PC-9 (cell line): Measurements from ENCODE around the gene TMEM150C. TPM values are rescaled to one million over a fixed set of nuclear protein-coding genes. Genes with fewer than 3 reads are reported as not detected.

Experiments used
- BruUV-seq: library from RNA; stranded (reverse); fragments of 400-500 nt; replicated peaks from 2 replicates; lab custom pipeline; 2021; lab: Mats Ljungman, UMichigan
- CTCF ChIA-PET: fragments of 300-600 bp; sonication (Branson Sonifier 250); formaldehyde crosslinking; loops from one replicate; lab custom pipeline; 2022; ENCODE audit warnings: antibody characterized with exemption; lab: Charles Lee
- POLR2A ChIA-PET: fragments of 300-600 bp; sonication (Branson Sonifier 250); formaldehyde crosslinking; loops from one replicate; lab custom pipeline; 2022; ENCODE audit warnings: antibody characterized with exemption; ENCODE audit not compliant: unreplicated experiment; lab: Charles Lee
- DNase-seq, 2 experiments: peaks; one replicate each; pipeline versions ENCODE4 v3.0.0 to v3.0.0-alpha.2; 2015 to 2022; ENCODE audit warnings: mixed read lengths in 1 of 2
- H2AFZ ChIP-seq: fragments of 200-600 bp; sonication (generic); 2 replicates; pipeline ENCODE4 v1.8.1; 2017; ENCODE audit warnings: antibody characterized with exemption
- H3F3A ChIP-seq: fragments of 200-600 bp; sonication (generic); 2 replicates; pipeline ENCODE4 v1.8.1; 2017; ENCODE audit warnings: antibody characterized with exemption, mild to moderate bottlenecking, low read depth; ENCODE audit not compliant: insufficient read depth
- H3K27ac ChIP-seq: fragments of 200-600 bp; sonication (generic); 2 replicates; pipeline ENCODE4 v1.6.1; 2016; ENCODE audit warnings: mixed run types
- H3K27me3 ChIP-seq: fragments of 200-600 bp; sonication (generic); 2 replicates; pipeline ENCODE4 v1.6.1; 2016; ENCODE audit warnings: low read depth, mixed run types; ENCODE audit not compliant: insufficient read depth
- H3K36me3 ChIP-seq: fragments of 200-600 bp; sonication (generic); 2 replicates; pipeline ENCODE4 v1.6.1; 2016; ENCODE audit warnings: low read depth, mixed run types
- H3K4me1 ChIP-seq: fragments of 200-600 bp; sonication (generic); replicated peaks from 2 replicates; pipeline ENCODE4 v1.6.1; 2016; ENCODE audit warnings: mixed run types; ENCODE audit not compliant: insufficient read depth
- H3K4me2 ChIP-seq: fragments of 200-600 bp; sonication (generic); 2 replicates; pipeline ENCODE4 v1.6.1; 2017; ENCODE audit warnings: mixed run types
- H3K4me3 ChIP-seq: fragments of 200-600 bp; sonication (generic); 2 replicates; pipeline ENCODE4 v1.6.1; 2016; ENCODE audit warnings: mixed run types
- H3K79me2 ChIP-seq: fragments of 200-600 bp; sonication (generic); 2 replicates; pipeline ENCODE4 v1.6.1; 2017; ENCODE audit warnings: low read depth, mixed run types
- H3K9me2 ChIP-seq: fragments of 200-600 bp; sonication (generic); 2 replicates; pipeline ENCODE4 v1.8.1; 2017; ENCODE audit warnings: mild to moderate bottlenecking; ENCODE audit not compliant: insufficient read depth
- H3K9me3 ChIP-seq: fragments of 200-600 bp; sonication (generic); 2 replicates; pipeline ENCODE4 v1.8.1; 2016; ENCODE audit warnings: low read depth; ENCODE audit not compliant: insufficient read depth
- H4K20me1 ChIP-seq: fragments of 200-600 bp; sonication (generic); 2 replicates; pipeline ENCODE4 v1.8.1; 2017; ENCODE audit not compliant: insufficient read depth
- EZH2 ChIP-seq: fragments of 200-600 bp; sonication (generic); IDR thresholded peaks from 2 replicates; pipeline ENCODE4 v1.8.0; 2017; ENCODE audit warnings: antibody characterized with exemption, low read depth
- intact Hi-C: fragments of 100-400 bp; cut with micrococcal nuclease; formaldehyde crosslinking; loops from one replicate; pipeline ENCODE4 v1.10.0; 2022; ENCODE audit not compliant: unreplicated experiment
- total RNA-seq: library from RNA; stranded (reverse); gene quantifications from 2 replicates; pipeline ENCODE4 v1.2.3, GENCODE V29; 2021
- TF ChIP-seq, protein P1 (sequence below): fragments of 200-600 bp; sonication (generic); conservative IDR thresholded peaks from 2 replicates; pipeline ENCODE4 v1.6.1; 2017; ENCODE audit warnings: mixed run types, antibody characterized with exemption, mild to moderate bottlenecking, moderate library complexity

Gene TMEM150C
- total RNA-seq, 1 experiment from 2014 or later = 0.74 TPM

DNA sequence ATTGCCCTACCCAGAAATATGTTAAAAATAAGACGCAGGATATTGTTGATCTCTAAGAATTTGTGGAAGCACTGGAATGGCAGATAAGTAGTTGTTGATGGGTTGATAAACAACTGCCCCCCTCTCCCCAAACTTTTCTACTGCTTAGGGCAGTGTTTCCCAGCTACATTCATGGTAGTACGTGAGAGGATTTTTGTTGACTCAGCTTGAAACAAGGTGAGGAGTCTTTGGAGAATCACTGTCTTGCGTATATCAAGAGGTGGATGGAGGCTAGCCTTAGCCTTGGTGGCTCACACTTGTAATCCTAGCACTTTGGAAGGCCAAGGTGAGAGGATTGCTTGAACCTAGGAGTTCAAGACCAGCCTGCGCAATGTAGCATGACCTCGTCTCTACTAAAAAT lies 125.7 kb downstream of the TMEM150C start:
- DNase-seq = no peak
- Histone ChIP-seq H3K4me2 (no peak overlapping the region), H3K4me1 (peaks cover 11% of the 10 kb centered on the region; the same call in 1 of the 2 replicates), H3K36me3 (no peaks in the 10 kb centered on the region), H3K4me3 (no peak overlapping the region), H3K27ac (no peak overlapping the region), H3K9me3 (no peaks in the 10 kb centered on the region), H3K79me2 (peaks cover 93% of the 10 kb centered on the region), H2AFZ (no peak overlapping the region), H3K9me2 (no peaks in the 10 kb centered on the region), H4K20me1 (peaks cover 8% of the 10 kb centered on the region), H3K27me3 (no peaks in the 10 kb centered on the region), H3F3A (peaks cover 5% of the 10 kb centered on the region; the same call in 1 of the 2 replicates)
- TF ChIP-seq EZH2 = no peak
- TF ChIP-seq, protein P1, sequence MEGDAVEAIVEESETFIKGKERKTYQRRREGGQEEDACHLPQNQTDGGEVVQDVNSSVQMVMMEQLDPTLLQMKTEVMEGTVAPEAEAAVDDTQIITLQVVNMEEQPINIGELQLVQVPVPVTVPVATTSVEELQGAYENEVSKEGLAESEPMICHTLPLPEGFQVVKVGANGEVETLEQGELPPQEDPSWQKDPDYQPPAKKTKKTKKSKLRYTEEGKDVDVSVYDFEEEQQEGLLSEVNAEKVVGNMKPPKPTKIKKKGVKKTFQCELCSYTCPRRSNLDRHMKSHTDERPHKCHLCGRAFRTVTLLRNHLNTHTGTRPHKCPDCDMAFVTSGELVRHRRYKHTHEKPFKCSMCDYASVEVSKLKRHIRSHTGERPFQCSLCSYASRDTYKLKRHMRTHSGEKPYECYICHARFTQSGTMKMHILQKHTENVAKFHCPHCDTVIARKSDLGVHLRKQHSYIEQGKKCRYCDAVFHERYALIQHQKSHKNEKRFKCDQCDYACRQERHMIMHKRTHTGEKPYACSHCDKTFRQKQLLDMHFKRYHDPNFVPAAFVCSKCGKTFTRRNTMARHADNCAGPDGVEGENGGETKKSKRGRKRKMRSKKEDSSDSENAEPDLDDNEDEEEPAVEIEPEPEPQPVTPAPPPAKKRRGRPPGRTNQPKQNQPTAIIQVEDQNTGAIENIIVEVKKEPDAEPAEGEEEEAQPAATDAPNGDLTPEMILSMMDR = no peak
- ChIA-PET POLR2A (no interaction called here), CTCF (no interaction called here)
- no TSS peak for BruUV-seq
- intact Hi-C loops = no loop called here

DNA sequence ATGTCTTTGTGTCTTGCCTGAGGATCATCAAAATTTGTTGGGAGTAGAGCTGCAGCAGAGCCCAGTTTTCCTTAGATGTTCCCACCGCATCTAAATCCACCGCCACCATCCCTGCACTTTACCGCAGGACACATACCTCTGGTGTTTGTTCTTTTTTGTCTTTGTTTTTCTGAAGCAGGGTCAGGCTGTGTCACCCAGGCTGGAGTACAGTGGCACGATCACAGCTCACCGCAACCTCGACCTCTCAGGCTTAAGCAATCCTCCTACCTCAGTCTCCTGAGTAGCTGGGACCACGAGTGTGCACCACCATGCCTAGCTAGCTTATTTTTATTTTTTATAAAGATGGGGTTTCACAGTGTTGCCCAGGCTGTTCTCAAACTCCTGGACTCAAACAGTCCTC lies 126.8 kb downstream of the TMEM150C start:
- Histone ChIP-seq H3K36me3 (no peaks in the 10 kb centered on the region), H3F3A (peaks cover 8% of the 10 kb centered on the region; the same call in 1 of the 2 replicates), H3K27ac (no peak overlapping the region), H3K9me3 (no peaks in the 10 kb centered on the region), H3K4me1 (peaks cover 11% of the 10 kb centered on the region; the same call in 1 of the 2 replicates), H3K4me2 (no peak overlapping the region), H3K4me3 (no peak overlapping the region), H4K20me1 (peaks cover 8% of the 10 kb centered on the region), H3K27me3 (no peaks in the 10 kb centered on the region), H3K9me2 (no peaks in the 10 kb centered on the region), H2AFZ (no peak overlapping the region), H3K79me2 (peaks cover 88% of the 10 kb centered on the region)
- ChIA-PET POLR2A (no interaction called here), CTCF (no interaction called here)
- intact Hi-C loops = no loop called here
- DNase-seq = no peak
- BruUV-seq = no TSS peak
- TF ChIP-seq EZH2 = no peak
- TF ChIP-seq, protein P1 = no peak

- POLR2A ChIA-PET = no interaction called here
- DNase-seq = no peak
- Histone ChIP-seq H2AFZ (no peak overlapping the region), H4K20me1 (peaks cover 8% of the 10 kb centered on the region; the same call in 1 of the 2 replicates), H3K4me2 (no peak overlapping the region), H3K4me1 (peaks cover 11% of the 10 kb centered on the region; the same call in 1 of the 2 replicates), H3K4me3 (no peak overlapping the region), H3K9me3 (no peaks in the 10 kb centered on the region), H3K27me3 (no peaks in the 10 kb centered on the region), H3K36me3 (no peaks in the 10 kb centered on the region), H3F3A (peaks cover 8% of the 10 kb centered on the region; the same call in 1 of the 2 replicates), H3K9me2 (no peaks in the 10 kb centered on the region), H3K27ac (no peak overlapping the region), H3K79me2 (peaks cover 81% of the 10 kb centered on the region)
- no peak for TF ChIP-seq EZH2
- TF ChIP-seq, protein P1 = no peak
- CTCF ChIA-PET = no interaction called here
- intact Hi-C loops = no loop called here
- no TSS peak for BruUV-seq
Observed at GRCh38 chr4:82433791-82434190, 128.0 kb downstream of the TMEM150C start.

Other genes starting within 250 kb of the TMEM150C start
- 165 and 221 TPM in 2 replicates for gene HNRNPD, start 188.0 kb downstream of the TMEM150C start, total RNA-seq
- 179 and 193 TPM in 2 replicates for gene HNRNPDL, start 131.5 kb downstream of the TMEM150C start, total RNA-seq
- 19.8 and 22.3 TPM in 2 replicates for gene ENOPH1, start 131.4 kb downstream of the TMEM150C start, total RNA-seq
- 34.3 and 41.1 TPM in 2 replicates for gene SCD5, start 236.8 kb upstream of the TMEM150C start, total RNA-seq